Measurements from ENCODE around the gene SSRP1.
"Not testable (repeated sequence)": the region's sequence is repeated elsewhere in the genome, so short reads cannot be mapped to it uniquely, and the experiment has no call there.

The SSRP1 gene

GRCh38 chr11:57299150-57299737, 36.4 kb downstream of the SSRP1 start:
- DNase-seq, result no peak

- no peak for DNase-seq
These were observed 38.5 kb downstream of the SSRP1 start for GRCh38 chr11:57297221-57297620.

GRCh38 chr11:57296205-57296604, 39.5 kb downstream of the SSRP1 start:
- DNase-seq, result not testable (repeated sequence)

- no peak for DNase-seq
These were observed 41.2 kb downstream of the SSRP1 start for GRCh38 chr11:57294225-57295131.

- DNase-seq, result no peak
These were observed 45.4 kb downstream of the SSRP1 start for GRCh38 chr11:57290288-57290687.

GRCh38 chr11:57288771-57289579, 46.7 kb downstream of the SSRP1 start:
- no peak for DNase-seq

GRCh38 chr11:57287884-57288283, 47.8 kb downstream of the SSRP1 start:
- no peak for DNase-seq

- no peak for DNase-seq
These were observed 52.3 kb downstream of the SSRP1 start for GRCh38 chr11:57283231-57283990.

- not testable (repeated sequence) for DNase-seq
These were observed 54.1 kb downstream of the SSRP1 start for GRCh38 chr11:57281546-57281945.

GRCh38 chr11:57279116-57279515, 56.6 kb downstream of the SSRP1 start:
- no peak for DNase-seq

- no peak for DNase-seq
These were observed 57.0 kb downstream of the SSRP1 start for GRCh38 chr11:57278721-57279095.

GRCh38 chr11:57277845-57278720, 57.6 kb downstream of the SSRP1 start:
- DNase-seq, result peak; percentile 69

GRCh38 chr11:57276971-57277675, 58.6 kb downstream of the SSRP1 start:
- DNase-seq, result peak; percentile 20

- no peak for DNase-seq
These were observed 59.3 kb downstream of the SSRP1 start for GRCh38 chr11:57276169-57276970.
